Measurements from ENCODE around the gene IL4R. TPM values are rescaled to one million over a fixed set of nuclear protein-coding genes. Genes with fewer than 3 reads are reported as not detected.
"Not testable (repeated sequence)": the region's sequence is repeated elsewhere in the genome, so short reads cannot be mapped to it uniquely, and the experiment has no call there.

IL4R gene
- total RNA-seq, 1 donor from 2014 or later, result 62.8 TPM

GRCh38 chr16:27407133-27407532 is 93.4 kb downstream of the IL4R start:
- intact Hi-C loops (cut with DNase I), result no loop called here
- ATAC-seq (no peak), DNase-seq (ENCODE audit: low spot score) (no peak)

DNA sequence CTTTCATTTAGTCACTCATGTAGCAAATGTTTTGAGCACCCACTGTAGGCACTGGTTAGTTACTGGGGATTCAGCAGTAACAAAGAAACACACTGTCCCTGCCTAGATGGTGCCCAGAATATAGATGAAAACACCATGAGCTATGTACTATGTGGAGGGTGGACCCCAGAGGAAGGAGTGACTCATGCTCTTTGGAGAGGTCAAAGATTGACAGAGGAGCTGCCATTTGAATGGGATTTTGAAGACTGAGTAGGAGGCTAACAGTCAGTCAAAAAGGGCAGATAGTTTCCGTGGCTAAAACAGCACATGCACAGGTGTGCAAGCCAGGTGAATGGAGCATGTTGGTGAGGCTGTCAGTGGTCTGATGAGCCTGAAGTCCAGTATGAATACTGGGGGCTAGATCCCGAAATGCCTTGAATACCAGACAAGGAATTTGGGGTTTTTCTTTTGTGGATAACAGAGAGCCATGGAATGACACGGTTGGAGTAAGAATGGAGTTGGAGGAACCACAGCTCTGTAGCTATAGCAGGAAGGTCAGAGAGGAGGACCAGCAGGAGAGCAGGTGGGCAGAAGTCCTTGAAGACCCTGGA is 94.3 kb downstream of the IL4R start:
- DNase-seq (ENCODE audit: low spot score) (no peak), ATAC-seq (no peak)
- intact Hi-C loops (cut with DNase I), result no loop called here

DNA sequence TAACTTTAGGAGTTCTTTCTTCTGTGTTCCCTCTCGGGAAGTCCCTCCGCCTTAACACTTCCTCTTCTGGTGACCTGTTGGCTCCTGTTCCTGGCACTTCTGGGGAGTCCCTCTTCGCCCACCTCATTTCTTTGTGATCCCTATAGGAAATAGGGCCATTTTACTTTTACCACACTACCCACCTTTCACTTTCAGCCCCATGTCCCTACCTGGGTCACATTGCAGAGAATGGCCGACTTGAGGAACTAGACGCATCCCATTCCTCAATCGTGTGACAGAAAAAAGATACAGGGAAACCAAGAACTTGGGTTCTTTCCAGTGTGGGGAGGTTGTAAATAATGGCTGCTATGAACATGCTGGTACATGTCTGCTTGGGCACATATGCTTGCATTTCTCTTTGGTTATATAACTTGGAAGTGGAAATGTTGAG is 94.8 kb downstream of the IL4R start:
- intact Hi-C loops (cut with DNase I), result no loop called here
- no peak for ATAC-seq

GRCh38 chr16:27409958-27410357 is 96.2 kb downstream of the IL4R start:
- DNase-seq (ENCODE audit: low spot score); intact Hi-C loops (cut with DNase I); ATAC-seq: not testable (repeated sequence)

More for the DNA sequence above, 94.8 kb downstream of the IL4R start:
- DNase-seq (ENCODE audit: low spot score), result no peak

- DNase-seq (ENCODE audit: low spot score) (no peak), ATAC-seq (no peak)
- intact Hi-C loops (cut with DNase I), result no loop called here
These were observed 97.0 kb downstream of the IL4R start for GRCh38 chr16:27410761-27411160.

GRCh38 chr16:27413956-27414355 is 100.2 kb downstream of the IL4R start:
- ATAC-seq (no peak), DNase-seq (ENCODE audit: low spot score) (no peak)
- intact Hi-C loops (cut with DNase I), result no loop called here

Other genes starting within 250 kb of the IL4R start
- 0.22 TPM for gene C16orf82, start 247.0 kb upstream of the IL4R start, total RNA-seq
- gene KDM8, start 110.4 kb upstream of the IL4R start, total RNA-seq, result 8.3 TPM
- gene NSMCE1, start 45.2 kb upstream of the IL4R start, total RNA-seq, result 39.5 TPM
- 1.7 TPM for gene IL21R, start 88.2 kb downstream of the IL4R start, total RNA-seq
- 54.0 TPM for gene GTF3C1, start 235.9 kb downstream of the IL4R start, total RNA-seq
- 30.2 TPM for gene KATNIP, start 236.2 kb downstream of the IL4R start, total RNA-seq

Measured in sciatic nerve (tissue), 2 donors.